ENCODE data around the gene SLC25A23. TPM values are rescaled to one million over a fixed set of nuclear protein-coding genes. Genes with fewer than 3 reads are reported as not detected.

The SLC25A23 gene
- total and polyA plus RNA-seq, 10 of the 15 experiments (the other 5 are each of a cell fraction or from before 2014, with no cell fraction given), result 10.2 to 85.8 (median 50.0) TPM

DNA sequence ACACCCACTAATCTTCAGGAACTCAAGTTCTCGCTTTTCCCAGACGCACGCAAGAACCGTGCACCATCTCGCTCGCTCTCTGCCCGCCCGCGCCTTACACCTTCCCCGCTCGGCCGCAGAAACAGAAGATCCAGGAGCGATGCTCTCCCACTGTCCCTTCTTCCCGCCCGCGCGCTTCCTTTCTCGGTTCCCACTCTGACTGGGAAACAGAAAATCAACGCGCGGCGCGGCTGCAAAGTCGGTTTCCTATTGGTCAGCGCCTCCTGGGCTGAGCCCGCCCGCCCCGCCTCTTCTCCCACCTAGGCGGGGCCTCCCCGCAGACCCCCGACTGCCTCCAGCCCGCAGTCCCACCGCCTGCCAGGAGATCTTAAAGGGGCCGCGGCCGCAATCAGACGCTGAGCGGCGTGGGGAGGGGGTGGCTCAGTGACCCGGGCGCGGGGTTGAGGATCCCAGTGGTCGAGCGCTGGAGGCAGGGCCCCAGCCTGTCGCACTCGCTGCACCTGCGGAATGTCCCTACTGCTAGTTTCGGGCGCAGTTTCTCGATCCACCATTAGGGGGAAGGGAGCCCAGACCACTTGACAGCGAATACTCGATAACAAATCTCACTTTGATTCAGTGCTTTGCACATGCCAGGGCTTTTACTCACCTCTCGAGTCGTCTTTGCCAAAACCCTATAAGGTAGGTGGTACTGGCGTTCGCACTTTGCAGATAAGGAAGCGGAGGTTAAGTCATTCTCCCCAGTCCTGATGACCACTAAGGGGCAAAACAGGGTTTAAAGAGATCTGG lies 700 bp upstream of the SLC25A23 start (continued):
- TF ChIP-seq SREBF1 (IDR thresholded peaks at IDR 0.05; ENCODE audit: low read length) (no peak), CBX5 (IDR thresholded peaks at IDR 0.05; ENCODE audit: low read depth) (no peak), PAX5 (IDR thresholded peaks at IDR 0.05; ENCODE audit: borderline replicate concordance, low read depth, low read length) (peak; percentile 59), BMI1 (IDR thresholded peaks at IDR 0.05; ENCODE audit: borderline replicate concordance) (no peak), NFYB (IDR thresholded peaks at IDR 0.05; ENCODE audit: insufficient read depth, low read depth, low read length) (no peak), STAT1 (conservative IDR thresholded peaks at IDR 0.05) (peak; percentile 73; the same call in 1 of the 2 replicates), CHD4 (IDR thresholded peaks at IDR 0.05) (no peak), KLF5 (IDR thresholded peaks at IDR 0.05; ENCODE audit: partially characterized antibody) (no peak), TCF3 (IDR thresholded peaks at IDR 0.05; ENCODE audit: borderline replicate concordance, insufficient read depth, low read depth, low read length) (peak; percentile 63; the same call in 1 of the 2 replicates), KDM1A (IDR thresholded peaks at IDR 0.05; ENCODE audit: borderline replicate concordance) (no peak), NFIC (IDR thresholded peaks at IDR 0.05; ENCODE audit: low read depth, low read length) (no peak), MYB (IDR thresholded peaks at IDR 0.05; ENCODE audit: borderline replicate concordance, low read depth, low read length) (no peak), POU2F2 (IDR thresholded peaks at IDR 0.05; ENCODE audit: borderline replicate concordance, low read depth, low read length) (peak; percentile 65; the same call in 1 of the 3 replicates), HDAC6 (IDR thresholded peaks at IDR 0.05; ENCODE audit: unreplicated experiment) (no peak), RELA (IDR thresholded peaks at IDR 0.05; ENCODE audit: borderline replicate concordance, partially characterized antibody) (peak; percentile 84), ETV6 (conservative IDR thresholded peaks at IDR 0.05 in 1 of 2, IDR thresholded peaks at IDR 0.05 in 1 of 2; ENCODE audit: borderline replicate concordance in 1 of 2, low read depth in 1 of 2) (no peak; a peak in 1 of 4 replicates), MTA3 (IDR thresholded peaks at IDR 0.05; ENCODE audit: borderline replicate concordance, low read length) (no peak), HCFC1 (IDR thresholded peaks at IDR 0.05; ENCODE audit: low read length) (no peak), TCF7 (IDR thresholded peaks at IDR 0.05; ENCODE audit: borderline replicate concordance) (no peak)
- TF ChIP-seq, protein P1, sequence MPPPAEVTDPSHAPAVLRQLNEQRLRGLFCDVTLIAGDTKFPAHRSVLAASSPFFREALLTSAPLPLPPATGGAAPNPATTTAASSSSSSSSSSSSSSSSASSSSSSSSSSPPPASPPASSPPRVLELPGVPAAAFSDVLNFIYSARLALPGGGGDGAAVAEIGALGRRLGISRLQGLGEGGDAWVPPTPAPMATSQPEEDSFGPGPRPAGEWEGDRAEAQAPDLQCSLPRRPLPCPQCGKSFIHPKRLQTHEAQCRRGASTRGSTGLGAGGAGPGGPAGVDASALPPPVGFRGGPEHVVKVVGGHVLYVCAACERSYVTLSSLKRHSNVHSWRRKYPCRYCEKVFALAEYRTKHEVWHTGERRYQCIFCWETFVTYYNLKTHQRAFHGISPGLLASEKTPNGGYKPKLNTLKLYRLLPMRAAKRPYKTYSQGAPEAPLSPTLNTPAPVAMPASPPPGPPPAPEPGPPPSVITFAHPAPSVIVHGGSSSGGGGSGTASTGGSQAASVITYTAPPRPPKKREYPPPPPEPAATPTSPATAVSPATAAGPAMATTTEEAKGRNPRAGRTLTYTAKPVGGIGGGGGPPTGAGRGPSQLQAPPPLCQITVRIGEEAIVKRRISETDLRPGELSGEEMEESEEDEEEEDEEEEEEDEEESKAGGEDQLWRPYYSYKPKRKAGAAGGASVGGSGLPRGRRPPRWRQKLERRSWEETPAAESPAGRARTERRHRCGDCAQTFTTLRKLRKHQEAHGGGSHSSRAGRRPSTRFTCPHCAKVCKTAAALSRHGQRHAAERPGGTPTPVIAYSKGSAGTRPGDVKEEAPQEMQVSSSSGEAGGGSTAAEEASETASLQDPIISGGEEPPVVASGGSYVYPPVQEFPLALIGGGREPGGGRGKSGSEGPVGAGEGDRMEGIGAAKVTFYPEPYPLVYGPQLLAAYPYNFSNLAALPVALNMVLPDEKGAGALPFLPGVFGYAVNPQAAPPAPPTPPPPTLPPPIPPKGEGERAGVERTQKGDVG (CRISPR knock-in tag; IDR thresholded peaks at IDR 0.05), result no peak
- TF ChIP-seq, protein P2, sequence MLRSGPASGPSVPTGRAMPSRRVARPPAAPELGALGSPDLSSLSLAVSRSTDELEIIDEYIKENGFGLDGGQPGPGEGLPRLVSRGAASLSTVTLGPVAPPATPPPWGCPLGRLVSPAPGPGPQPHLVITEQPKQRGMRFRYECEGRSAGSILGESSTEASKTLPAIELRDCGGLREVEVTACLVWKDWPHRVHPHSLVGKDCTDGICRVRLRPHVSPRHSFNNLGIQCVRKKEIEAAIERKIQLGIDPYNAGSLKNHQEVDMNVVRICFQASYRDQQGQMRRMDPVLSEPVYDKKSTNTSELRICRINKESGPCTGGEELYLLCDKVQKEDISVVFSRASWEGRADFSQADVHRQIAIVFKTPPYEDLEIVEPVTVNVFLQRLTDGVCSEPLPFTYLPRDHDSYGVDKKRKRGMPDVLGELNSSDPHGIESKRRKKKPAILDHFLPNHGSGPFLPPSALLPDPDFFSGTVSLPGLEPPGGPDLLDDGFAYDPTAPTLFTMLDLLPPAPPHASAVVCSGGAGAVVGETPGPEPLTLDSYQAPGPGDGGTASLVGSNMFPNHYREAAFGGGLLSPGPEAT (IDR thresholded peaks at IDR 0.05; ENCODE audit: low read depth), result peak; percentile 96
- TF ChIP-seq, protein P3, sequence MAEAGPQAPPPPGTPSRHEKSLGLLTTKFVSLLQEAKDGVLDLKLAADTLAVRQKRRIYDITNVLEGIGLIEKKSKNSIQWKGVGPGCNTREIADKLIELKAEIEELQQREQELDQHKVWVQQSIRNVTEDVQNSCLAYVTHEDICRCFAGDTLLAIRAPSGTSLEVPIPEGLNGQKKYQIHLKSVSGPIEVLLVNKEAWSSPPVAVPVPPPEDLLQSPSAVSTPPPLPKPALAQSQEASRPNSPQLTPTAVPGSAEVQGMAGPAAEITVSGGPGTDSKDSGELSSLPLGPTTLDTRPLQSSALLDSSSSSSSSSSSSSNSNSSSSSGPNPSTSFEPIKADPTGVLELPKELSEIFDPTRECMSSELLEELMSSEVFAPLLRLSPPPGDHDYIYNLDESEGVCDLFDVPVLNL (IDR thresholded peaks at IDR 0.05; ENCODE audit: low read depth, low read length), result peak; percentile 28; the same call in 1 of the 2 replicates
- TF ChIP-seq, protein P4, sequence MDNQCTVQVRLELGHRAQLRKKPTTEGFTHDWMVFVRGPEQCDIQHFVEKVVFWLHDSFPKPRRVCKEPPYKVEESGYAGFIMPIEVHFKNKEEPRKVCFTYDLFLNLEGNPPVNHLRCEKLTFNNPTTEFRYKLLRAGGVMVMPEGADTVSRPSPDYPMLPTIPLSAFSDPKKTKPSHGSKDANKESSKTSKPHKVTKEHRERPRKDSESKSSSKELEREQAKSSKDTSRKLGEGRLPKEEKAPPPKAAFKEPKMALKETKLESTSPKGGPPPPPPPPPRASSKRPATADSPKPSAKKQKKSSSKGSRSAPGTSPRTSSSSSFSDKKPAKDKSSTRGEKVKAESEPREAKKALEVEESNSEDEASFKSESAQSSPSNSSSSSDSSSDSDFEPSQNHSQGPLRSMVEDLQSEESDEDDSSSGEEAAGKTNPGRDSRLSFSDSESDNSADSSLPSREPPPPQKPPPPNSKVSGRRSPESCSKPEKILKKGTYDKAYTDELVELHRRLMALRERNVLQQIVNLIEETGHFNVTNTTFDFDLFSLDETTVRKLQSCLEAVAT (IDR thresholded peaks at IDR 0.05), result peak; percentile 63; the same call in 1 of the 2 replicates
